CD4-positive, alpha-beta T cell (primary cell): ENCODE results near the gene ATP6V1E1. TPM values are rescaled to one million over a fixed set of nuclear protein-coding genes. Genes with fewer than 3 reads are reported as not detected.

ENCODE experiments used
- ATAC-seq: fragments of 200-7000 bp; cut with Tn5 transposase; one replicate; pipeline ENCODE4 v1.10.0; 2022; ENCODE audit warnings: mild to moderate bottlenecking; ENCODE audit not compliant: poor library complexity
- CTCF ChIA-PET: fragments of 350-600 bp; sonication (Branson Sonifier 250); formaldehyde crosslinking; loops from one replicate; lab custom pipeline; 2021; ENCODE audit warnings: antibody characterized with exemption, inconsistent platforms; lab: Charles Lee
- POLR2A ChIA-PET: fragments of 350-600 bp; sonication (Branson Sonifier 250); formaldehyde crosslinking; loops from one replicate; lab custom pipeline; 2021; ENCODE audit warnings: antibody characterized with exemption, inconsistent platforms; lab: Charles Lee
- DNase-seq, 14 experiments: peaks; one replicate each; pipeline ENCODE4 v3.0.0-alpha.2; 2013 to 2020; ENCODE audit warnings: mixed read lengths in 2 of 14
- H3K27ac ChIP-seq, 2 donors: one replicate each; pipeline versions ENCODE4 v1.5.1 to v1.7.0; 2013; ENCODE audit warnings: low read length in 2 of 2, low read depth in 1 of 2, mild to moderate bottlenecking in 1 of 2
- H3K27me3 ChIP-seq, 2 experiments: 1 replicate in 1 of 2; 2 replicates in 1 of 2; pipeline versions ENCODE4 v1.6.1 to v1.7.0; 2013; ENCODE audit warnings: low read length in 2 of 2, control low read depth in 1 of 2, mild to moderate bottlenecking in 1 of 2, moderate library complexity in 1 of 2; ENCODE audit not compliant: insufficient read depth in 2 of 2, control insufficient read depth in 1 of 2
- H3K36me3 ChIP-seq: one replicate; pipeline ENCODE4 v1.6.1; 2013; ENCODE audit warnings: low read length, control low read depth; ENCODE audit not compliant: insufficient read depth
- H3K4me1 ChIP-seq: one replicate; pipeline ENCODE4 v1.6.1; 2013; ENCODE audit warnings: low read length, control low read depth; ENCODE audit not compliant: insufficient read depth
- H3K4me3 ChIP-seq: one replicate; pipeline ENCODE4 v1.5.1; 2013; ENCODE audit warnings: mild to moderate bottlenecking, low read length, moderate library complexity
- H3K9me3 ChIP-seq, 2 experiments: 1 replicate in 1 of 2; 2 replicates in 1 of 2; pipeline versions ENCODE4 v1.6.1 to v1.7.0; 2013; ENCODE audit warnings: low read length in 2 of 2, mild to moderate bottlenecking in 2 of 2, control low read depth in 1 of 2, moderate library complexity in 1 of 2; ENCODE audit not compliant: control insufficient read depth in 1 of 2, insufficient read depth in 1 of 2
- H3K27ac Mint-ChIP-seq: one replicate; pipeline ENCODE4 v1.8.0; 2020; ENCODE audit warnings: mixed read lengths
- H3K27me3 Mint-ChIP-seq: one replicate; pipeline ENCODE4 v1.8.0; 2021; ENCODE audit warnings: mixed read lengths
- H3K36me3 Mint-ChIP-seq: one replicate; pipeline ENCODE4 v1.8.0; 2021; ENCODE audit warnings: low read depth, mixed read lengths
- H3K4me1 Mint-ChIP-seq: one replicate; pipeline ENCODE4 v1.8.0; 2021; ENCODE audit warnings: low read depth, mixed read lengths
- H3K4me3 Mint-ChIP-seq: one replicate; pipeline ENCODE4 v1.8.0; 2020; ENCODE audit warnings: mild to moderate bottlenecking, mixed read lengths
- H3K9me3 Mint-ChIP-seq: one replicate; pipeline ENCODE4 v1.8.0; 2020; ENCODE audit warnings: mixed read lengths
- CTCF ChIP-seq: fragments of 200-600 bp; IDR thresholded peaks from one replicate; pipeline ENCODE4 v1.8.0; 2022; ENCODE audit warnings: antibody characterized with exemption, mild to moderate bottlenecking
- intact Hi-C, 2 experiments: fragments of 100-400 bp; cut with DNase I in 1 of 2; cut with micrococcal nuclease in 1 of 2; formaldehyde crosslinking; loops; one replicate each; pipeline versions ENCODE4 v1.15.1 to v1.9.0; 2023 to 2025; cut with DNase I, micrococcal nuclease
- total RNA-seq, 174 experiments: library from RNA in 2 of 174; stranded (reverse) in 2 of 174; gene quantifications; one replicate each; pipeline ENCODE4 v1.2.3 and lab custom pipeline; 2021 to 2026

The ATP6V1E1 gene
- total RNA-seq, 2 experiments from 2014 or later: 48.4 to 50.8 TPM

GRCh38 chr22:17592201-17592600 is 36.3 kb downstream of the ATP6V1E1 start:
- no peak overlapping the region for H3K27ac ChIP-seq
- intact Hi-C loops: no loop called here
- Mint-ChIP-seq H3K4me3 (no peak overlapping the region), H3K9me3 (no peaks in the 10 kb centered on the region), H3K27me3 (no peaks in the 10 kb centered on the region), H3K27ac (no peak overlapping the region), H3K36me3 (peaks cover 75% of the 10 kb centered on the region), H3K4me1 (no peaks in the 10 kb centered on the region)
- H3K27me3 ChIP-seq: no peaks in the 10 kb centered on the region
- H3K36me3 ChIP-seq: peaks cover 58% of the 10 kb centered on the region
- POLR2A ChIA-PET: no interaction called here
- H3K4me3 ChIP-seq: no peak overlapping the region
- H3K4me1 ChIP-seq: no peaks in the 10 kb centered on the region
- no peaks in the 10 kb centered on the region for H3K9me3 ChIP-seq
- ATAC-seq (no peak), DNase-seq (no peak)
- CTCF ChIA-PET: no interaction called here
- TF ChIP-seq CTCF: no peak

GRCh38 chr22:17590586-17590985 is 38.0 kb downstream of the ATP6V1E1 start:
- Mint-ChIP-seq H3K4me3 (no peak overlapping the region), H3K9me3 (no peaks in the 10 kb centered on the region), H3K27me3 (no peaks in the 10 kb centered on the region), H3K27ac (no peak overlapping the region), H3K36me3 (peaks cover 59% of the 10 kb centered on the region), H3K4me1 (no peaks in the 10 kb centered on the region)
- H3K4me1 ChIP-seq: no peaks in the 10 kb centered on the region
- intact Hi-C loops: no loop called here
- ChIA-PET POLR2A (no interaction called here), CTCF (no interaction called here)
- ATAC-seq (no peak), DNase-seq (no peak)
- H3K4me3 ChIP-seq: no peak overlapping the region
- H3K36me3 ChIP-seq: peaks cover 47% of the 10 kb centered on the region
- H3K27ac ChIP-seq: no peak overlapping the region
- no peak for TF ChIP-seq CTCF
- H3K9me3 ChIP-seq: no peaks in the 10 kb centered on the region
- H3K27me3 ChIP-seq: no peaks in the 10 kb centered on the region

- Mint-ChIP-seq H3K27ac (no peak overlapping the region), H3K4me1 (no peaks in the 10 kb centered on the region), H3K36me3 (peaks cover 52% of the 10 kb centered on the region), H3K4me3 (no peak overlapping the region), H3K27me3 (no peaks in the 10 kb centered on the region), H3K9me3 (no peaks in the 10 kb centered on the region)
- no peaks in the 10 kb centered on the region for H3K4me1 ChIP-seq
- ATAC-seq: no peak
- TF ChIP-seq CTCF: no peak
- no peaks in the 10 kb centered on the region for H3K27me3 ChIP-seq
- ChIA-PET CTCF (no interaction called here), POLR2A (no interaction called here)
- H3K36me3 ChIP-seq: peaks cover 41% of the 10 kb centered on the region
- no peak overlapping the region for H3K4me3 ChIP-seq
- H3K27ac ChIP-seq: no peak overlapping the region
- intact Hi-C loops: no loop called here
- DNase-seq: no peak
- H3K9me3 ChIP-seq: no peaks in the 10 kb centered on the region
Observed at GRCh38 chr22:17589810-17590375, 38.7 kb downstream of the ATP6V1E1 start.
